Measurements from ENCODE around the gene KRT26. TPM values are rescaled to one million over a fixed set of nuclear protein-coding genes. Genes with fewer than 3 reads are reported as not detected.

Gene KRT26
- polyA plus RNA-seq, 1 donor from 2014 or later = not detected

DNA sequence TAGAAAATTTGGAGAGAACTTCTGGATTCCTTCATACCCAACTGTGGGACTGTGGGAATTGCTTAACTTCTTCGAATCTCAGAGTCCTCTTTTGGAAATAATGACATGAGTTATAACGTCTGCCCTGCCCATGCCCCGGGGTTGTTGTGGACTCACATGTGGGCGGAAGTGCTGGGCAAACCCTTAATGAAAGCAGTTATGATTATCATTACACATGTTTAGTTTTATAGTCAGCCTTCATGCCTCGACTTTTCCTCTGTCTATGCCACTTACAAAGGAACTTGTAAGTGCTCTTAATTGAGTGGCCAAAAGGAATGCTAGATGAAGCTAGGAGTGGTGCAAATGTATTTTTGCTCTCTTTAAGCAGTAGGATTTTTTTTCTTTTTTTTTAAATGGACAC is 6.5 kb upstream of the KRT26 start:
- H2AFZ ChIP-seq (ENCODE audit: low read depth, low read length) = no peak overlapping the region
- no peaks in the 10 kb centered on the region for H3K79me2 ChIP-seq (replicated peaks; ENCODE audit: insufficient read depth, low read length)
- H3K9me2 ChIP-seq (ENCODE audit: insufficient read depth, low read length) = no peaks in the 10 kb centered on the region
- no peaks in the 10 kb centered on the region for H3F3A ChIP-seq (ENCODE audit: insufficient read depth, low read length, poor library complexity, severe bottlenecking)
- no peak overlapping the region for H3K27ac ChIP-seq (ENCODE audit: low read length)
- H3K4me2 ChIP-seq (ENCODE audit: low read length) = no peak overlapping the region
- H3K9ac ChIP-seq (ENCODE audit: low read length) = no peak overlapping the region
- TF ChIP-seq EZH2 (IDR thresholded peaks at IDR 0.05; ENCODE audit: borderline replicate concordance, insufficient read depth, low read length, poor library complexity, severe bottlenecking) (no peak), MXI1 (conservative IDR thresholded peaks at IDR 0.05; ENCODE audit: poor library complexity, severe bottlenecking) (no peak), POLR2AphosphoS5 (IDR thresholded peaks at IDR 0.05) (no peak), EP300 (conservative IDR thresholded peaks at IDR 0.05; ENCODE audit: poor library complexity, severe bottlenecking) (no peak), TAF1 (IDR thresholded peaks at IDR 0.05; ENCODE audit: low read depth) (no peak), RAD21 (conservative IDR thresholded peaks at IDR 0.05) (no peak), SMC3 (conservative IDR thresholded peaks at IDR 0.05; ENCODE audit: poor library complexity) (no peak)
- TF ChIP-seq, protein P1, sequence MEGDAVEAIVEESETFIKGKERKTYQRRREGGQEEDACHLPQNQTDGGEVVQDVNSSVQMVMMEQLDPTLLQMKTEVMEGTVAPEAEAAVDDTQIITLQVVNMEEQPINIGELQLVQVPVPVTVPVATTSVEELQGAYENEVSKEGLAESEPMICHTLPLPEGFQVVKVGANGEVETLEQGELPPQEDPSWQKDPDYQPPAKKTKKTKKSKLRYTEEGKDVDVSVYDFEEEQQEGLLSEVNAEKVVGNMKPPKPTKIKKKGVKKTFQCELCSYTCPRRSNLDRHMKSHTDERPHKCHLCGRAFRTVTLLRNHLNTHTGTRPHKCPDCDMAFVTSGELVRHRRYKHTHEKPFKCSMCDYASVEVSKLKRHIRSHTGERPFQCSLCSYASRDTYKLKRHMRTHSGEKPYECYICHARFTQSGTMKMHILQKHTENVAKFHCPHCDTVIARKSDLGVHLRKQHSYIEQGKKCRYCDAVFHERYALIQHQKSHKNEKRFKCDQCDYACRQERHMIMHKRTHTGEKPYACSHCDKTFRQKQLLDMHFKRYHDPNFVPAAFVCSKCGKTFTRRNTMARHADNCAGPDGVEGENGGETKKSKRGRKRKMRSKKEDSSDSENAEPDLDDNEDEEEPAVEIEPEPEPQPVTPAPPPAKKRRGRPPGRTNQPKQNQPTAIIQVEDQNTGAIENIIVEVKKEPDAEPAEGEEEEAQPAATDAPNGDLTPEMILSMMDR (IDR thresholded peaks at IDR 0.05; ENCODE audit: poor library complexity, severe bottlenecking) = no peak
- TF ChIP-seq, protein P2, sequence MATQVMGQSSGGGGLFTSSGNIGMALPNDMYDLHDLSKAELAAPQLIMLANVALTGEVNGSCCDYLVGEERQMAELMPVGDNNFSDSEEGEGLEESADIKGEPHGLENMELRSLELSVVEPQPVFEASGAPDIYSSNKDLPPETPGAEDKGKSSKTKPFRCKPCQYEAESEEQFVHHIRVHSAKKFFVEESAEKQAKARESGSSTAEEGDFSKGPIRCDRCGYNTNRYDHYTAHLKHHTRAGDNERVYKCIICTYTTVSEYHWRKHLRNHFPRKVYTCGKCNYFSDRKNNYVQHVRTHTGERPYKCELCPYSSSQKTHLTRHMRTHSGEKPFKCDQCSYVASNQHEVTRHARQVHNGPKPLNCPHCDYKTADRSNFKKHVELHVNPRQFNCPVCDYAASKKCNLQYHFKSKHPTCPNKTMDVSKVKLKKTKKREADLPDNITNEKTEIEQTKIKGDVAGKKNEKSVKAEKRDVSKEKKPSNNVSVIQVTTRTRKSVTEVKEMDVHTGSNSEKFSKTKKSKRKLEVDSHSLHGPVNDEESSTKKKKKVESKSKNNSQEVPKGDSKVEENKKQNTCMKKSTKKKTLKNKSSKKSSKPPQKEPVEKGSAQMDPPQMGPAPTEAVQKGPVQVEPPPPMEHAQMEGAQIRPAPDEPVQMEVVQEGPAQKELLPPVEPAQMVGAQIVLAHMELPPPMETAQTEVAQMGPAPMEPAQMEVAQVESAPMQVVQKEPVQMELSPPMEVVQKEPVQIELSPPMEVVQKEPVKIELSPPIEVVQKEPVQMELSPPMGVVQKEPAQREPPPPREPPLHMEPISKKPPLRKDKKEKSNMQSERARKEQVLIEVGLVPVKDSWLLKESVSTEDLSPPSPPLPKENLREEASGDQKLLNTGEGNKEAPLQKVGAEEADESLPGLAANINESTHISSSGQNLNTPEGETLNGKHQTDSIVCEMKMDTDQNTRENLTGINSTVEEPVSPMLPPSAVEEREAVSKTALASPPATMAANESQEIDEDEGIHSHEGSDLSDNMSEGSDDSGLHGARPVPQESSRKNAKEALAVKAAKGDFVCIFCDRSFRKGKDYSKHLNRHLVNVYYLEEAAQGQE (IDR thresholded peaks at IDR 0.05; ENCODE audit: borderline replicate concordance) = no peak
- H4K20me1 ChIP-seq (ENCODE audit: insufficient read depth) = no peaks in the 10 kb centered on the region
- no peak overlapping the region for H3K4me3 ChIP-seq (ENCODE audit: low read length)
- no peaks in the 10 kb centered on the region for H3K36me3 ChIP-seq (ENCODE audit: insufficient read depth, low read length)
- H3K27me3 ChIP-seq (ENCODE audit: insufficient read depth, low read depth, low read length) = no peaks in the 10 kb centered on the region
- no peaks in the 10 kb centered on the region for H3K9me3 ChIP-seq (ENCODE audit: low read length)

- Histone ChIP-seq H3K9me2 (ENCODE audit: insufficient read depth, low read length) (no peaks in the 10 kb centered on the region), H3K9ac (ENCODE audit: low read length) (no peak overlapping the region), H3K79me2 (replicated peaks; ENCODE audit: insufficient read depth, low read length) (no peaks in the 10 kb centered on the region), H2AFZ (ENCODE audit: low read depth, low read length) (no peak overlapping the region), H3K4me3 (ENCODE audit: low read length) (no peak overlapping the region), H4K20me1 (ENCODE audit: insufficient read depth) (no peaks in the 10 kb centered on the region), H3K36me3 (ENCODE audit: insufficient read depth, low read length) (no peaks in the 10 kb centered on the region), H3K27me3 (ENCODE audit: insufficient read depth, low read depth, low read length) (no peaks in the 10 kb centered on the region), H3K4me2 (ENCODE audit: low read length) (no peak overlapping the region), H3K9me3 (ENCODE audit: low read length) (no peaks in the 10 kb centered on the region), H3K27ac (ENCODE audit: low read length) (no peak overlapping the region), H3F3A (ENCODE audit: insufficient read depth, low read length, poor library complexity, severe bottlenecking) (no peaks in the 10 kb centered on the region)
- TF ChIP-seq, protein P1 (IDR thresholded peaks at IDR 0.05; ENCODE audit: poor library complexity, severe bottlenecking) = no peak
- no peak for TF ChIP-seq RAD21 (conservative IDR thresholded peaks at IDR 0.05)
- TF ChIP-seq, protein P2 (IDR thresholded peaks at IDR 0.05; ENCODE audit: borderline replicate concordance) = no peak
- TF ChIP-seq TAF1 (IDR thresholded peaks at IDR 0.05; ENCODE audit: low read depth) = no peak
- TF ChIP-seq EZH2 (IDR thresholded peaks at IDR 0.05; ENCODE audit: borderline replicate concordance, insufficient read depth, low read length, poor library complexity, severe bottlenecking) = no peak
- TF ChIP-seq MXI1 (conservative IDR thresholded peaks at IDR 0.05; ENCODE audit: poor library complexity, severe bottlenecking) = no peak
- TF ChIP-seq POLR2AphosphoS5 (IDR thresholded peaks at IDR 0.05) = no peak
- no peak for TF ChIP-seq EP300 (conservative IDR thresholded peaks at IDR 0.05; ENCODE audit: poor library complexity, severe bottlenecking)
- TF ChIP-seq SMC3 (conservative IDR thresholded peaks at IDR 0.05; ENCODE audit: poor library complexity) = no peak
Measured at GRCh38 chr17:40777971-40778370, 6.0 kb upstream of the KRT26 start.
